GM19395 (cell line): ENCODE results near the gene WDR82.

ENCODE experiments used
- ATAC-seq: cut with Tn5 transposase; IDR thresholded peaks from one replicate; pipeline ENCODE4 v1.9.1; 2021; ENCODE audit warnings: mild to moderate bottlenecking, moderate library complexity; ENCODE audit not compliant: unreplicated experiment

Gene WDR82, protein sequence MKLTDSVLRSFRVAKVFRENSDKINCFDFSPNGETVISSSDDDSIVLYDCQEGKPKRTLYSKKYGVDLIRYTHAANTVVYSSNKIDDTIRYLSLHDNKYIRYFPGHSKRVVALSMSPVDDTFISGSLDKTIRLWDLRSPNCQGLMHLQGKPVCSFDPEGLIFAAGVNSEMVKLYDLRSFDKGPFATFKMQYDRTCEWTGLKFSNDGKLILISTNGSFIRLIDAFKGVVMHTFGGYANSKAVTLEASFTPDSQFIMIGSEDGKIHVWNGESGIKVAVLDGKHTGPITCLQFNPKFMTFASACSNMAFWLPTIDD

DNA sequence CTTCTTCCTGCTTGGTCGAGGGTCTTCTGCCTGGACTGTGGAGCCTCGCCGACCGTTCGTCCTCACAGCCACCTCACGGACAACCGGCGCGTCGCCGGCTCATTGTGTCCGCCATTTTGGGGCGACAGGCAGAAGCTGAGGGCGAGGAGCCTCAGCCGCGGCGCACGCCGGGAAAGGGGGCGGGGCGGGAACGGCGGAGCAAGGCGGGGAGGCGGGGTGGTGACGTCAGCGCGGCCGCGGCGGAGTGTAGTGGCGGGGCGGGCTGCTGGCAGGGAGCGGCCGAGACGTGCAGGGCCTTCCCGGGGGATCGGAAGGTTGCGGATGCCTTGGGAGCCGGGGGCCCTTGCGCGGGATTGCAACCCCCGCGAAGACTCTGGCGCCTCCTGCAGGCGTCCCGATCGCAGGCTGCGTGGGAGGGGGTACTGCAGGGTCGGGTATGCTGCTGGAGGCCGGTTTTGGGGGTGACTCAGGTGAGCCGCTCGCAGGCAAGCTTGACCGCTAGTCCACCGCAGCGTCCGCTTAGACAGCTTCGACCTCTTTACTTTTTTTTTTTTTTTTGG lies at the start of gene WDR82:
Gene WDR82, minus strand, starts transcription at position 140 of the 560 bp plus-strand sequence. CDS start 288 bp downstream, outside the sequence.
- ATAC-seq, result peak; percentile 86

DNA sequence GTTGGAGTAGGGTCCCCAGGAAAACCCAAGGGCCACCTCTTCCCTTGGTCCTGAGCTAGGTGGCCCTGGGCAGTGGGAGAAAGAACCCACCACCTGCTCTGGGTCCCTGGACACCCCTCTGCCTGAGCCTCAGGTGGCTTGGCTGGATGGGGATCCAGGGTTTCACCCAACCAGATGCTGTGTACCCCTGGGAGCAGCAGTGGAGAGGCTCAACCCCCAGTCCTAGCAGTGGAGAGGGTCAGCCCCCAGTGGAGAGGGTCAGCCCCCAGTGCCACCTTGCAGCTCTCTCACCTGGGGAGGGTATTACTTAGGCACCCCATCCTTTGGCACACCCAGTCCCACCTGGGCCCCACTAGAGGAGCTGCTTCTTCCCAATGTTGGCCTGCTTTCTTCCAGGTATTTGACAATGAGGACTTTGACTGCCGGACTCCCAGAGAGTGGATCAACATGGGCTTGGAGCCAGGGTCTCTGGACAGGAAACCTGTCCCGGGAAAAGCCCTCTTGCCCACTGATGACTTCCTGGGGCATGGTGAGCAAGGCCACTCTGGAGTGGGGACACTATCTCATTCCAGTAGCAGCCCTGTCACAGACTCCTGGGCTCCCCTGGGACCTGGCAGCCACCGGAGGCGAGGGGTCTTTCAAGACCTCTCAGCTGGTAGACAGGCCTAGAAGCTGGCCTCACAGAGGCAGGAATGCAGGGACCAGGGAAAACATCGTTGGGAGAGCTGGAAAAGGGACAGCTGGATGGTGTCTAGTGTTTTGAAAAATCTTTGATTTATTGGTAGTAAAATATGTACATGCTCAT lies 49.2 kb upstream of the WDR82 start:
- no peak for ATAC-seq

DNA sequence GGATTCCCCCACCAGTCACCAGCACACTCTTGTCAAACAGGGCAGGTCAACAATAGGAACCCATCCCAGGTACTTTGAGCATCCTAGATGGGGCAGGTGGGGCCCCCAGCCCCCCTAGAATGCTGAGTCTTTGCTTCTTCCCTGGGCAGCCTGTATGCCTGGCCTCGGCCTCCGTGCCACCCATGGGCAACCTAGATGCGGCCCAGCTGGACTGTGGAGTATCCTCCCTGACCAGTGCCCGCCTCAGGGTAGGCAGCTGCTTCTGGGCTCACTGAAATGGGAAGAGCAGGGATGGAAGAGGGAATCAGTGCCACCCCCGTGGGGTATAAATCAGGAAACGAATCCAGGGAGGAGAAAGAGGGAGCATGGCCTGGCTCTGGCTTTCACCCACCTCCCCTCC lies 48.5 kb upstream of the WDR82 start:
- ATAC-seq, result no peak

DNA sequence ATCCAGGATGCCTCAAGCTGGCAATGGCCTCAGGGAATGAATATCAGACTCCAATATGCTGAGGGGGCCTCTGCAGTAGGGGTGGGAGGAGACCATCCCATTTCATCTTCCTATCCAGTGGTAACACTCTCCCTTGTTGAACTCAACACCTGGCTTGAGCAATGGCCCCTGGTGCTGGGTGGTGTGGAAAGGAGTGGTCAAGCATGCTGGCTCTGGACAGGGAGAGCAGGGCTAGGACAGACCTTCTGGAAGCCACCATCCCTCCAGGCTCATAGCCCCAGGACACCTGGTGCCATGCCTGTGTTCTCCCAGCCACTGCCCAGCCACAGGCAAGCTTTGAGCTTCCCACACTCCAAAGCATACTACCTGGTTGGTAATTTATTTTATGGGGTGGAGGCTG lies 47.2 kb upstream of the WDR82 start:
- no peak for ATAC-seq

DNA sequence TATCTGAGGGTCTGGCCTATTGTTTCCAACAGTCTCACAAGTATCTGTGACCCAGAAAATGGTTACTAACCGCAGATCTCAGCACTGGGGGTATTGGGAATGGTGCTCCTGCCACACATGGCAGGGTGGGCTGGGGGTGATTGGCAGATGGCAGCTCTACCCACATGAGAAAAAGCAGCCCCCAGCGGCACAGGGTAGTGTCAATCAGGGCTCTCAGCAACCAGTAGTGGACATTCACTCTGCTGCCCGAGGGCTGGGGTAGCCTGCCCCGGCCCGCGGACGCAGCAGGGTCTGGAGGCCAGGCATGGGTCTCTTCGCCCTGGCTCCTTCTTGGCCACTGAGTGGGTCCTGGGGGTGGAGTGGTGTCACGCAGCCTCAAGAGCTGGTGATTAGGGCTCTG lies 46.2 kb upstream of the WDR82 start:
- ATAC-seq, result no peak

DNA sequence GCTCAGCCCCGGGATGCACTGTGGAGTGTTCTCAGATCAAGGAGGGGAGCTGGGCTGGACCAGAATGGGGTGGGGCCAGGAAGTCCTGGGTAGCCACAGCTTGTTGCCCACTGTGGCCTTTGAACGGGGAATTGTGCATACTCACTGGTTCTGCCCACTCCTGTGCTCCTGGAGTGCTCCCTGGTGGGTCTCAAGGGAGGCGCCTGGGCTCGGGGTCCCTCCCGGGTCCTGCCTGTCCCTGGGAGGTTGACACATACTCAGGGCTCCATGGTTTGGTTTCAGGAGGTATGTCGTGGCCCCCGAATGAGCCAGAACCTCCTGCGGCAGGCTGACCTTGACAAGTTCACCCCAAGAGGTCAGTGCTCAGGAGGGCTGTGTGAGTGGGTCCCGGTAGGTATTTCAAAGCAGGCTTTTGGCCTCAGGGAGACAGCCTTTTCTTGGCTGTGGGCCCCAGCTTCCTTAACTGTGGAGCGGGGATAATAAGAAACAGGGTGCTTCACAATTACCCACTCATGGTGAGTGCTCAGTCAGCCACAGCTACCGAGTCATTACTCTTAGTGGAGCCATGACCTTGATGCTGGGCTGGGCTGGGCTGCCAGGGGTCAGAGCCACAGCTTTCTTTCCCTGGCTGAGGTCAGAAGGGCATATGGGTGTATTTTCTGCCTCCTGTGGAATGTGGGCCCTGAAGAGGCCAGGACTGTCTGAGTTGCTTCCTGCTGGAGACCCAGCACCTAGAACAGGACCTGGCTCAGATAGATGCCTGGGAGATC lies 45.3 kb upstream of the WDR82 start:
- ATAC-seq, result no peak

DNA sequence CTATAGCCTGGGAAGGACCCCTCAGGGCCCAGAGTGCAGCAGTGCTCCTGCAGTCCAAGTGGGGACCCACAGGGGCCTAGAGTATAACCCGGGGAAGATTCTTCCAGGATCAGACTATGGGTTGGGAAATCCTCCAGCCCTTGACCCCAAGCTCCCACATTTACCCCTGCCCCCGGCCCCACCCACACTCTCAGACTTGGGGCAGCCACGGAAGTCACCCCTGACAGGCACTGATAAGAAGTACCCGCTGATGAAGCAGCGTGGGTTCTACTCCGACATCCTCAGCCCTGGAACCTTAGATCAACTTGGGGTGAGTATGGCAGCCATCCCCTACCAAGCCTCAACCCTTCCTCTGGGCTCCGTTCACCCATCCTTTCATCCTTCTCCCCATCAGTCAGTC lies 44.0 kb upstream of the WDR82 start:
- no peak for ATAC-seq

DNA sequence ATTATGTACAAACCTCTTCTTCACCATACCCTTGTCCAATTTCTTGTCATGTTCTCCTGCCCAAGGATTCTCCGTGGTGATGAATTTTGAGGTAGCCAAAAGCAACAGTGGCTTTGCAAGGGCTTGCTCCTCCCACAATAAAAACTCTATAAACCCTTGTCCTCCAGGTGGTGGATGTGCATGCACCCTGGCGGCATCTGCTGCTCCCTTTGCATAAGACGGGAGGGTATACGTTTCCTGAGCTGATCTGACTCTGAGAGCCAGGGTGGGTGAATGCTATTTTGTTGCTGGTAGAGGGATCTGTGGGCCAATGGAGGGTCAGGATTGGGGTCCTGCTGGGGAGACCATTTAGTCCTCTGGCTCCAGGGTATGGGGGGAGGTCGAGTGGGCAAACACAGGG lies 43.0 kb upstream of the WDR82 start:
- ATAC-seq, result no peak

DNA sequence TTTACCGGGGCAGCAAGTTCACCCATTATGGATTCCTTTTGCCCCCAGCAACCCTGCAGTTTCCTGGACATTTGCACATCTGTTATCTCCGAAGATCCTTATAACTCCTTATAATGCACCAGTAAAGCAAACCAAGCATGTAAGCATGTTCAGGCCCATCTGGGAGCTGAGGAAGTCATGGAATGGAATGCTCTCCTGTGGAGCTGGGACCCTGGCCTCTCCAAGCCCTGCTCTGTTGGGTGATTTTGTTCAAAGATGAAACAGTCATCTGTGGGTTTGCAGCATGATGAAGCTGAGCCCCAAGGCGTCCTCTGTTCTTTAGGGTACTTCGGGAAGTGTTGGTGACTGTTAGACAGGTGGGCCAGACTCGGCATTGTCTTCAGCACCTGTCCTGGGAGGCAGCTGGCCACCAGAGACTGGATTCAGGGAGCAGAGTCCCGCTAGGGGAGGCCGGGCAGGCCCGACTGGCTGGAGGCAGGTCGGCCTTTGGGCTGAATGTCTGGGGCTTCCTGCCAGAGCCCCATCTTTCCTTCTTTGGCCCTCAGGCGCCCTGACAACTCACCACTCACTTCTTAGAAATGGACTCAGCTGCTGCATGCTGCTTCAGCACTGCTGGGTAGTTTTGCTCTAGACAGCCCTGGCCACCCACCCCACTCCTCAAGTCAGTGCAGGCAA lies 41.6 kb upstream of the WDR82 start:
- no peak for ATAC-seq

DNA sequence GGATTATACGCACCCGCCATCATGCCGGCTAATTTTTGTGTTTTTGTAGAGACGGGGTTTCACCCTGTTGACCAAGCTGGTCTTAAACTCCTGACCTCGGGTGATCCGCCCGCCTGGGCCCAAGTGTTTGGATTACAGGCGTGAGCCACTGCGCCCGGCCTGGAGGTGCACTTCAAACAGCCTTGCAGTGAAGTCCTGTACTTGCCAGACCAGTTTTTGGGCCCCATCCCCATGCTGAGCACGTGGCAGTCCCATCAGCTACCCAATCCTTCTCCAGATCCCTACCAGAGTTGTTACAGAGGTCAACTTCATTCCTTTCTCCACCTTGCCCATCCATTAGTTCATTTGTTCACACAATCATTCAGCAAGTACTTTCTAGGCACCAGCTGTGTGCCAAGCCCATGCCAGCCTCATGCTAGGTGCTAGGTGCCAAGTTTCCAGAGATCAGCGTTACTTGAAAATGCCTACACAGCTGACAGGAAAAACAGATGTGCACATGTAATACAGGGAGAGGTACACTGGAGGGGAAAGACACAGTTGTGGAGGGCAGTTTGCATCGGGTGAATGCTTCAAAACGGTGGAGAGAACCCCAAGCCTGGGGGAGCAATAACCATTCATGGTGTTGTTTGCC lies 39.9 kb upstream of the WDR82 start:
- ATAC-seq, result no peak

DNA sequence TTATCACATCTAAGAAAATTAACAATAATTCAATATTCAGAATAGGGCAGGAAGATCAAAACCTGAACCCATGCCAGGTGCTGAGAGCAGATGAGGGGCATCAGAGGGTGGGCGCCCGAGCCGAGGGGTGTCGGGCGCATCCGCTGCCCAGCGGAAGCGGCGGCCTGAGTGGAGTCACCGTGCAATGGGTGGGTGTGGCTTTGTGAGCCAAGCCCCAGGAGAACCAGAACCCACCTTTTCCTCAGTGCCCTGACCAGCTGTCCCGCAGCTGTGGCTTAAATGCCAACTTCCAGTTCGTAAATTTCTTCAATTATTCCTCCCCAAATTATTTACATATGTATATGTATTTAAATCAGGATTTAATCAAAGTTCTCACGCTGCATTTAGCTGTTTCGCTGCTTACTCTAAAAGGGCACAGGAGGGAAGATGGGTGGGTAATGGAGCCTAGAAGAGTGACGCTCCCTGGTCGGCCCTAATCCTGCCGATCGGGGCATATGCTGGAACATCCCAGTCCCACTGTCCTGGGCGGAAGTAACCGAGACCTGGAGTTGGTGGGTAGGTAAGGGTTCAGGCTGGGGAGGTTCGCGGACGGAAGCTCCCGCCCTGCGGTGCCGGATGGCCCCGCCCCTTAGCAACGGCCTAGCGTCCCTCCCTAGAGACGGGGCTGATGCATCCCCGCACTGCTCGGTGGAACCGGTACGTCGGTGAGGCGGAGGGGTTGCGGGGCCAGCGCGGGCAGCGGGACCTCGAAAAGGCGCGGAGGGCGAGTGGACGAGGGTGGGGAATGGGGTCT lies 39.0 kb upstream of the WDR82 start:
- peak; percentile 44 for ATAC-seq

DNA sequence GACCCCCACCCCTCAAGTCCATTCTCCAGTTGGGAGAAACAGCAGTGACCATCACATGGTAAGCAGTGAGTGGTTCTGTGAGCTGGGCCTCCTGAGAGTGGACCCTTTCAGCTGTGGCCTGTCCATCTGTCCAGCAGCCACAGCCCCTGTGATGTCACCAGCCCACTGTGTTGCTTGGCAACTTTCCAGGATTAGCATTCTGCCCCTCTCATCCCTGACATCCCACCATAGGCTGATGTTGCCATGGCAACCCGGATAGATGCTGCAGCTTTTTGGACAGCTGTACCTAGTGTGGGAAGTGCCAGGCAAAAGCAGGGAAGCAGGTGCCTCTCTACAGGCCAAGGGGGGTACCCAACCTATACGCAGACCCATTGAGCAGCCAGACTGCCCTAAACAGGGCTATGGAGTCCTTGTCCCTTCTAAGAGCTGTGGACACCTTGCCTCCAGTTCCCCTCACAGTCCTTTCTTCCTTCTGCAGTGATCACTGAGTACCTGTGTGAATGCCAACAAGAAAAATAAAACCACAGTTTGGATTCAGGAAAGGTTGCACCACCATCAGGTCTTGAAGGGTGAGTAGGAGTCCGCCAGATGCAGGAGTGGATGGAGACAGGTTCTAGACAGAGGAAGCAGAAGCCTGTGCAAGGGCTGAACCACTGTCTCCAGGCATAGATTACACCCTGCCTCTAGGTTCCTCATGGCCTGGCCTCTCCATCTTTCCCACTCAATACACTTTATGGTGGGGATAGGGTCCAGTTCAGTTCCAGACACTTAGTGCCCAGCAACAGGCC lies 37.7 kb upstream of the WDR82 start, which contains the start of gene DNAH1:
Gene DNAH1, plus strand, starts transcription at position 343 of the 788 bp plus-strand sequence. CDS start 6,124 bp downstream, outside the sequence.
- ATAC-seq, result no peak

DNA sequence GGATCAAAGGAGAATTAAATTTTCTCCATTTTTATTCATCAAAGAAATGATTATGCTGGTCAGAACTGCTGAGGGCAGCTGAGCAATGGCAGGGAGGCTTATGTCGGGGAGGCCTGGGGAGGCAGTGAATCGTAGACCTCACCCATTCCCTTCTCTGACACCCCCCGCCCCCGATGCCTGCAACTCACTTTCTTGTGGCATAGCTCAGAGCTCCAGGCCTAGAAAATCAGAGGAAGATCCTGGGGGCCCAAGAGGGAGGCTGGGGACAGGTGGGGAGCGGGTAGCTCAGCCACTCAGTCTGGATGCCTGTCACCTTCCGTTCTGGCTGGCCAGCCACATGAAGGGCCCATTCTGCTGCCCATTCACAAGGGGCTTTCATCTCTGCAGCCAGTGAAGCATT lies 36.6 kb upstream of the WDR82 start:
- no peak for ATAC-seq

DNA sequence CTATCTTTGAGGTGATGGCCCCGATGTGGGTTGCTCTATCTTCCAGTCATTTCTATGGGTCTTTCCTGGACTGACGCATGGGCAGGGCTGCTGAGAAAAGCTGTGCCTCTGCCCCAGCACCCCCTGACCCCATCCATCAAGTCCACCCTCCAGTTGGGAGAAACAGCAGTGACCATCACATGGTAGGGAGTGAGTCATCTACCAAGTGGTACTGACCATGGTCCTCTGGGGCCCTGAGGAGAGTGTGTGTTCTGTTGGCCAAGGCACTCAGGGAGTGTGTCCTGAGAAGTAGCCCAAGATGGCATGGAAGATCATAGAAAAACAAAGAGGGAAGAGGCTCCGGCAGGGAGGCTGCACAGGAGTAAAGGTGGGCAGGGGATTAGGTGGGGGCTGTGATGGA lies 36.0 kb upstream of the WDR82 start:
- ATAC-seq, result no peak

DNA sequence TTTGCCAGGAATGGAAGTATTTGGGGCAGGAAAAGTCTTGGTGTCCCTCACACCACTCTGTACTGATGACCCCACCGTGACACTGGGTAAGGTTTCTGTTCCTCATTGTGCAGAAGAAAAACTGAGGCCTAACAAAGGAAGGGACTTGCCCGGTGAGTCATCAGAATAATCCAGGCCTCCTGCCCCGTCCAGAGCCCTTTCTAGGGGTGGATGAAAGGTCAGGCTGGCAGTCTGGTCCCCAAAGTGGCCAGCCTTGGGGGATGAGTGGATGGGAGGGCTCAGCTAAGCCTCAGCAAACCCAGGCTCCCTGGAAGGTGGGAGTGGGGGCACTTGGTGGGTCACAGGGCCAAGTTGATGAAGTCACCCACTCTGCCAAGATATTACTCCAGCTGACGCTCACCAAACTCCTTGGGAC lies 35.3 kb upstream of the WDR82 start:
- peak; percentile 91 for ATAC-seq

DNA sequence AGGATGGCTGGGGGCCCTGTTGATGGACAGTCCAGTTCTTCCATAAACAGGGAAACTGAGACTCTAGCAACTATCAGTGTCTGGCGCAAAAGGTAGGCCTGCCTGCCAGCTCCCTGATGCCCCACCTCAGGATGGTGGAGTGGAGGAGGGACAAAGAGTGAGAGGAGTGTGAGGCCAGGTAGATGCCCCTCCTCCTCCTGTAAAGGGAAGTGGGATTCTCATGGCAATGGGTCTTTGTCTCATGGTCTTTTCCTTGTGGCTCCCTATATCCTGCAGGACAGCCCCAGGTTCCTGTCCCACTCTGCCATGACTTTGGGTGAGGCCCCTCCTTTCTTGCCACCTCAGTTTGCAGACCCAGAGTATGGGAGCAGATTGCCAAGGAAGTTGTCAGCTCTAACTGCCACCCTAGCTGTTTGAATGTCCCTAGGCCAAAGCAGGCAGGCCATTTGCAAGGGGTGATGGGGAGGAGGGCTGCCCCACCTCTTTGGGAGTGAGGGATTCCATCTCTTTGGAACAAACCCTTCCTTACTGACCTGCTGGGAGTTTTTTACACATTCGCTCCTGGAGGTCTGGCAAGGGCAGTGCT lies 34.8 kb upstream of the WDR82 start:
- ATAC-seq, result peak; percentile 23

DNA sequence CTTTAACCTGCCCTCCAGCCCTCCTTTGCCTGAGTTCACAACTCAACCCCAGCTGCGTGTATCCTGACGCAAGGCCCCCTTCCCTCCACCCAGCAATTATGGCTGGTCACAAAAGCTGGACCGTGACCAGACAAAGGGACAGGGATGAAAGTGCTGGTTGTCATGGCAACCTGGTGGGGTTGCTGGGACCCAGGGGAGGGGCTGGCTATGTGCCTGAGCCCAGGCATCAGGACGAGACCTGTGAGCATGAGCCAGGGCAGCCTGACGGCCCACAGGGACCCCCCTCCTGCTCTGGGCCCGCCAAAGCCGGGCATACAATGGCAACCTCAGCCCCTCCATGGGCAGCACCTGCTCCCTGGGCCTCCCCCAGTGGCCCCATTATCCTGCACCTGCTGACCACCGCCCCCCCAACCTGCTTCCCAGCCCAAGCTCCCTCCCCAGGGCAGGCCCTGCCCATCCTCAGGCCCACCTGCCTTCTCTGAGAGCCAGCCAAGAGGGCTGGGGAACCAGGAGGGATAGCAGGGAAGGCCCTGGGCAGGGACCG lies 33.2 kb upstream of the WDR82 start:
- no peak for ATAC-seq
